ENCODE data around the gene GFOD1. TPM values are rescaled to one million over a fixed set of nuclear protein-coding genes. Genes with fewer than 3 reads are reported as not detected.
A peak's percentile ranks its signal among the peaks of the same experiment; 100 is the strongest.
"Not testable (repeated sequence)": the region's sequence is repeated elsewhere in the genome, so short reads cannot be mapped to it uniquely, and the experiment has no call there.

GFOD1 gene
- total RNA-seq, 1 donor from 2014 or later: 2.8 TPM

DNA sequence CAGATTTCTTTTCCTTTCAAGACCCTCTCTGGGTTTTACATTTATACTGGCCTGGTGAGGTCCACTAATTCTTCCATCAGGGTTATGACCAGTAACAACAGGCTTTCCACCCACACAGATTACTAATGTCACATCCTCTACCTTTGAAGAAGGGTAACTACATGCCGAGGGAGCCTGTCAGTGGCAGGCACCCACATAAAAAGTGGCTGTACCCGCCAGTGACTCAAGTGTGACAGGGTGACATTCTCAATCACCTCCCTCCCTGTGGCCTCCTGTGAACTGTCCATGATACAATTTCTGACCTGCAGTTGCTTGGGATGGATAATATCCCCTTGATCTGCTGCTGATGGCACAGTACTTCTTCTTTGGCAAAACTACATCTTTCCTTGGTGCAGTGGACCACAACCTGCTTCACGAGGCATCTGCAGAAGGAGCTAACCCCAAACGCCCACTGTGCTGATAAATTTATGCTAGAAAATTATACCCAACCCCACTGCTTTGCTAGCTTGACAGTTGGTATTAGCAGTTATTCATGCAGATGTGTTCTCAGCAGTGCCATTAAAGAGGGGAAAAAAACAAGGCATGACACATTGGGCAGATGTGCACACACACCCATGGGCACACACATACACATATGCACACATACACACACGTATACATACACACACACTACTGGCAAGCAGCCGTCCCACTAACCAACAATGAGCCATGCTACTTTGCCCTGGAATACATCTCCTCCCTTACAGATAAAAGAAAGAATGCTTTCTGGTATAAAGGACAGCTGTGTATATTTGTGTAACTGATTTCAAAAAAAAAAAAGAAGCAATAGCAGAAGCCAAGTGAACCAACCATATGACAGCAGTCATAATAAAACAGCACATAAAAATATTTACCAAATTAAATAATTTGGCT is 20.8 kb downstream of the GFOD1 start:
- DNase-seq (ENCODE audit: low read depth): no peak

DNA sequence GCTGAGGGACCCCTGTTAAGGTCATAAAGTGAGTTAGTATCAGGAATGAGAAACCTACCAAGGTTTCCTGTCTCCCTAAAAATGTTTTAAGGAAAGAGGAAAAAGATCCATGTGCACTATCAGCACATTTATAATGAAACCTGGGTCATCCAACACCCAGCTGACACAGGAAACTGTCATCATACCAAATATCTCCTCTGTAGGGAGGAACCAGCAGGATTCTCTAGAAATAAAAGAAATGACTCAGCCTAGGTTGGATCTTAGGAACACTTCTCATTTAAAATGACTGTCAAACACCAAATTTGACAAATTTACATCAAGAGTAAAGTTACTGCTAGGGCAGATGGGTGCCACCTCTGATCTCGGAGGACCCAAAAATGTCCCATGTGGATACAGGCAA is 21.7 kb downstream of the GFOD1 start:
- DNase-seq (ENCODE audit: low read depth): no peak

DNA sequence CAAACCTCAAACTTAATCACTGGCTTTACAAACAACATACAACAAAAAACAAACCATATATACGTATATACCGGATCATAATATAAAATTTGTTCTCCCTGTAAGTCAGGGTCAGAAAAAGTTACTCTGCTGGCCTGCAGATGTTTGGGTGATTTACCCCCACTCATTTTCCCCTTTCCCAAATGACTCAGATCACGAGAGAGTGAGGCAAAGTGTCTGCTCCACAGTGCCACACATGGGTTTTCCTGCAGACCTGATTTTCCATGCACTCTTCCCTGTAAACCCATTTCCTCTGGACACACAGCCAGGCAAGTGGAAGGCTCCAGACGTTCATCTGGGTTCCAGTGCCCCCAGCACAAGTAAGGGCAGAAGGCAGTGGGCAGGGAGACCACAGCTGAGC is 23.5 kb downstream of the GFOD1 start:
- no peak for DNase-seq (ENCODE audit: low read depth)

DNA sequence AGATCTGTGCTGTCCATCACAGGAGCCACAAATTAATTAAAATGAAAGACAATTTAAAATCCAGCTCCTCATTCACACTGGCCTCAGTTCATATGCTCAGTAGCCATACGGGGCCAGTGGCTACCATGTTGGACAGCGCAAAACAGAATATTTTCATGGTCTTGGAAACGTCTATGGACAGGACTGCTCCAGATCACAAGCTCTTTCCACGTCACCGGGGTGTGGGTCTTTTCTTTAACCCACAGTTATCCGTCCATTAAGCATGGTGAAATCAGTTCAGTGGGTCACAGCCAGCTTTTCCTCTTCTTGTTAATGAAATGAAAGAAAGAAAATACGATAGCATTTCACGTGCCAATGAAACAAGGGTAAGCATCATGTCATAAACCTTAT is 24.1 kb downstream of the GFOD1 start:
- no peak for DNase-seq (ENCODE audit: low read depth)

DNA sequence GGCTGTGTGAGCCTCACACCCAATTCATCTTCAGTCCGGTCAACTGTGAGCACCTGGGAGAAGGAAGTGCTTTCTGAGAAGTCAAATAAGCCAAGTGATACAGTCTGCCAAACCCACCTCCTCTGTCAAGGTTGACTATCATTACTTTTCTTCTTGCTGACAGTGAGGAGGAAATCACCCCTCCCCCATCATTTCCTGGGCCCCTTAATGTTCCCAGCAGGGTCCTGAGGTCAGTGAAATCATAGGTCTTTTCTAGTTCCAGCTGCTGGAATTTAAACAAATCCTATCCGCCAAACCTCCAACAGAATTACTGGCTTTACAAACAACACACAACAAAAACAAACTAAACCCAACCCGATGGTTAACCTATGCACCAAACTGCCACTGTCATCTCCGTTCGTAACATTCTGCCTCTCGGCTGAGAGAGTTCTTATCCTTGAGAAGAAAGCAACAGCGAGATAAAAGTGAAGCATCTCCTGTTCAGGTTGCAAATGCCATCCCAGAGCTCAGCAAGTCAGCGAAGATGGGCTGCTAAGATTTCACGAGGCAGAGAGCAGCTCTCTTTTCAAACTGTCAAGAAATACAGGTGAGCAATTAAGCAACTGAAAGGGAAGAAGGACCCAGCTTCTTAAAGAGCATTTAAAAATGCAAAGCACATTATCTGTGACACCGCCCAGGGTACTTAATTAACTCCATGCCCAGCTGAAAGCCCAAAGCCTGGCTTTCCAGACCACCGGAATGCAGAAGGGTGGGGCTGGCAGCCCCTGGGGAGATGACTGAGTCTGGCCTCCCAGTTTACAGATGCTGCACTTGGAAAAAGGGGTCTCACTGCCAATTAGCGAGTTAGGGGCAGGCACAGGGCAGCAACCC is 24.7 kb downstream of the GFOD1 start:
- peak; percentile 65 for DNase-seq (ENCODE audit: low read depth)

DNA sequence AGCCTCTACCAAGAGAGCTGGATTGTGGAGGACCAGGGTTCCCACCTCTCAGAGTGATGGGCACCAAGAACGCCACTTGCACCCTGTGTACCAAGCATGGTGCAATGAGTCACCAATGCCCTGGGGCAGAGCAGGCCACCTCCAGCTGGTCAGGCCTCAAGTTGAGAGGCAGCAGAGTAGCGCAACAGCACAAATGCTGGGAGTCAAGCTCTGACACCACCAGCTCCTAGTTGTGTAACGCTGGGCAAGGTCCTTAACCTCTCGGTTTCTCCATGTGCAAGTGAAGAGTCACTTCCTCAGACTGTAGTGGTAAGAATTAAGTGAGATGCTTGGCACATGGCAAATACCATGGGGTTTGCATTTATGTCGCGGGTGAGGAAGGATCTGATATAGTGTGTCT is 25.6 kb downstream of the GFOD1 start:
- no peak for DNase-seq (ENCODE audit: low read depth)

DNA sequence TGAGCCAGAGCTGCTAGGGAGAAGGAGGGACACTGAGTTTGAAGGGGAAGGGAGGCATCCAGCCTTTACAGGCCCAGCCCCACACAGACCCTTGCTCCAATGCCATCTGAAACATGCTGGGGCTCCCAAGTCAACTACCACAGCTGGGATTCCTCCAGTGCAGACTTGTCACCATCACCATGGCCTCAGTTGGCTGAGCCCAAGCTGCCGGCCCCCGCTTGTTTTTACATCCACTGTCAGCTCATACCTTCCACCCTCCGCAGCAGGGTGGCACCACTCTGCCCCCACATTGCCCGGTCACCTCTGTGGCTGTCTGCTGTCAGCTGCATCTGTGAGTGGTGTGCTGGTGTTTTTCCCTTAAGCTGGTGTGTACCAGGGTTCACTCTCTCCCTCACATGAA is 26.1 kb downstream of the GFOD1 start:
- DNase-seq (ENCODE audit: low read depth): no peak

DNA sequence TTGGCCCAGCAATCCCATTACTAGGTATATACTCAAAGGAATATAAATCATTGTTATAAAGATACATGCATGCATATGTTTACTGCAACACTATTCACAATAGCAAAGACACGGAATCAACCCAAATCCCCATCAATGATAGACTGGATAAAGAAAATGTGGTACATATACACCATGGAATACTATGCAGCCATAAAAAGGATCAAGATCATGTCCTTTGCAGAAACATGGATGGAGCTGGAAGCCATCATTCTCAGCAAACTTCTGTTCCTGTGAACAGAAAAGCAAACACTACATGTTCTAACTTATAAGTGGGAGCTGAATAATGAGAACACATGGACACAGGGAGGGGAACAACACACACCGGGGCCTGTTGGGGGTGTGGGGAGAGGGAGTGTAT is 27.1 kb downstream of the GFOD1 start:
- not testable (repeated sequence) for DNase-seq (ENCODE audit: low read depth)

DNA sequence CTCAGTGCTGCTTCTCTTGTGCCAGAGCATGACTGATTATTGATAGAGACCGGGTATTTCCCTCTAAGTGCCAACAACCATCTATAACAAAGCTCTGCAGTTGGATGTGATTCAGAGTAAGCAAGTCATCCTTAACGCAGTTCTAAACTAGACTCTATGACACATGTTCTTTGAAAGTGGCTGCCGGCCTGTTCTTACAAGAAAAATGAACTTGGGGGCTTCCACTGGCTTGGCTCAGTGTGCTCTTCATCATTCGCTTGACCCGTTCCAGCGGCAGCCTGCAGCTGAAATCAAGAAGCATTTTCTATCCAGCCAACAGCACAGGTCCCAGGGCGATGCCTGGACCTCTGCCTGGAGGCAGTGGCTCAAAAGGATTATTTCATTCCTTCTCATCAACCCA is 29.8 kb downstream of the GFOD1 start:
- no peak for DNase-seq (ENCODE audit: low read depth)

DNA sequence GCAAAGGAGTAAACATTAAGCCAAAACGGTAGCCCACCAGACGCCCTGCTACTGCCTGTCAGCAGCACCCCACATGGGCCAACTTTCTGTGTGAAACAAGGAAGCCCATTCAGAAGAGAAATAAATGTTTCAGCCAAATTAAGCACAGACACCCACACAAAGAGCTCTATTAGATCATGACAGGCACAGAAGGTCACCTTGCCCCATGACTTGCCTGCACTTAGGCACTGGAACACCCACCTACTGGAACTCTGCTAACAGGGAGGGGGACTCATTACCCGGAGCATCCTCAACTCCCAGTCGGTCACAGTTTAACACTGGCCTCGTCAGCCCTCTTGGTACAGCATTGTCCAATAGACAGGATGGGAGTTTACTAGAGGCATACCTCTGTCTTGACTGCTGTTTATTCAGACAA is 31.8 kb downstream of the GFOD1 start:
- DNase-seq (ENCODE audit: low read depth): no peak

DNA sequence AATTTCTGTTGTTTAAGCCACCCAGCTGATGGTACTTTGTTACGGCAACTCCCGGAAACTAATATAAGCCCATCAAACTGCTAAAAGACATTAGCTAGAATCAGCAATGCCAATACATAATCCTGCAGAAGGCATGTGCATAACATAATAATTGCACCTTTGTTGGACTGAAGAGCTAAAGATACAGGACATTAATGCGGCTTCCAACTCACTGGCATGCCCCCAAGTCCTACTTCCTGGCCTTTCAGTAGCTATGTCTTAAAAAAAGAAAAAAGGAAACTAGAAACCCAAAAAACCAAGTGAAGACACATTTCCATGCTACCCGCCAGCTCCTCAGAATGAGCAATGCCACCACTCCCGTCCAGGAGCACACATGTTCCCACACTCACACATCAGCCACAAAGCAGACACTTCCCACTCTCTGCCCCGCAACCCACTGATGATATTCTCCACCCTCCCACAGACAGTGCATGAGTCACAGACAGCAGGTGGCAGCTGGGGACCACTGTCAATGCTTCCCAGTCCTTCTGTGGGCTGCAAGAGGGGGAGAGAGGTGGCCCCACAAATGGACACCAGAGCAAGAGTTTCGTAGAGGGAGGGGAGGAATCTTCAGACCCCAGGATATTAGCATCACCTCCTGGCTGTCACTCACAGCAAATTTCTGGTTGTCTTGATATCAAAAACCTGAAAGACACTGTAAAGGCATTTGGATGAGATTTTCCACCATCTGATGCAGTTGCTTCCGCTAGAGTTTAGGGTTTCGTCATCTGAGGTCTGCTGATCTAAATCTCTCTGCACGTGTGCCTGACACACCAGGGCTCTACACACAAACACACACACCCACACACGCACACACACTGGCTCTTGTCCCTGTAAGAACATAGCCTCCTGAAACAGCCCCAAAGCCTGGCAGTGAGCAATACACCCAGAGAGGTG is 32.8 kb downstream of the GFOD1 start:
- DNase-seq (ENCODE audit: low read depth): peak; percentile 87

DNA sequence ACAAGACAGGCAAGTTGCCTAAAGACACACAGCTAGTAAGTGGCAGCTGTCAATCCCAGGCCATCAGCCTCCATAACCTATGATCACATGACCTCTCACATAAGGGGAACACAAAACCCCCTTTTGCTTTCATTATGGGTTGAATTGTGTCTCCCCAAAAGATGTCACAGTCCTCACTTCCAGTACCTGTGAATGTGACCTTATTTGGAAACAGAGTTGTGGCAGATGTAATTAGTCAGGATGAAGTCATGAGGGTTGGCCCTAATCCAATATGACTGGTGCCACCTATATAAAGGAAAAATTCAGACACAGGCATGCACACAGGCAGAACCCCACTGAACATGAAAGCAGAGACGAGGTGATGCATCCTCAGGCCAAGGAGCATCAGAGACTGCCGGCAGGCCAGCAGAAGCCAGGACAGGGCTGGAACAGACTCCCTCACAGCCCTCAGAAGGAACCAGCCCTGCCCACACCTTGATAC is 33.6 kb downstream of the GFOD1 start:
- no peak for DNase-seq (ENCODE audit: low read depth)

DNA sequence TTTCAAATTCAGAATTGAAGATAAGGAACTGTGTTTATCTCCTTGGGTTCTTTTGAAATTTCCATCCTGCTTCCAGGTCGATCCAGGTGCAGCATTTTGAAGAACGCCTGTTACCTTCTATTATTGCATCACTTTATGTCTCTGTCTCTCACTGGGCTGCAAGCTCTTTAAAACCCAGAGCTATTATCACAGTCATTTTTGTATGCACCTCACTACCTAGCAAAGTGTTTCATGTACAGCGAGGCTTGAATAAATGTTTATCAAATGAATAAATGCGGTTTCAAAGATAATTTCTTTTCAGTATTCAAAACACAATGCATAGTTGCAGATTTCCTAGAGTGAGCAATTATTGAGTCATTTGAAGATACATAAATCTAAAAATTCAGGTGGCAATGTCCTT is 34.2 kb downstream of the GFOD1 start:
- no peak for DNase-seq (ENCODE audit: low read depth)

DNA sequence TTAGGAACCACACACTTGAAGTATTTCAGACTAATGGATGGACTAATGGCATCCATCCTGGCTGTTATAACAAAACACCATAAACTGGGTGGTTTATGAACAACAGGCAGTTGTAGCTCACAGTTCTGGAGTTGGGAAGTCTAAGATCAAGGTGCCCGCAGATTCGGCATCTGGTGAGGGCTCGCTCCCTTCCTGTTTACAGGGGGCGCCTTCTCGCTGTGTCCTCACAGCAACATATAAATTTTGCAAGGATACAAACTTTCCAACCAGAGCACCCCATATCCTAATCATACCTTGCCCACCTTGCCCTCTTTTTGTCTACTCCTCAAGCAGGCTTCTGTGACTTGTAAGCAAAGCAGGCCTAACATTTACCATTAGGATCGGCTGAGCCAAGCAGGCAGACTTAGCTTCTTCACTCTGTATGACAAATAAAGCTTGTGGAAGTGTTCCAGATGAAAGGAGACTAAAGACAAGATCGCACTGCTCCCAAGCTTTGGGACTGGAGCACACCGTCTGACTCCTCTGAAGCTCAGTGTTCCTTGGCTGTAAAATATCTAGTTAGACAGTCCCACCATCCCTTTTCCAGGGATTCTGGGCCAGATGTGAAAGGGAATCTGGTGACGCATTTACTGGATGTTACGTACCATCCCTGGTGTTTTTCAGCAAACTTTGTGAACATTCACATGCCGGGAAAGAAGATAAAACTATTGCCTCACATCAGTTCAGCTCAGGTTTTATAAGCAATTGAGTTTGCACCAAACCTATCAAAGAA is 34.9 kb downstream of the GFOD1 start:
- no peak for DNase-seq (ENCODE audit: low read depth)

DNA sequence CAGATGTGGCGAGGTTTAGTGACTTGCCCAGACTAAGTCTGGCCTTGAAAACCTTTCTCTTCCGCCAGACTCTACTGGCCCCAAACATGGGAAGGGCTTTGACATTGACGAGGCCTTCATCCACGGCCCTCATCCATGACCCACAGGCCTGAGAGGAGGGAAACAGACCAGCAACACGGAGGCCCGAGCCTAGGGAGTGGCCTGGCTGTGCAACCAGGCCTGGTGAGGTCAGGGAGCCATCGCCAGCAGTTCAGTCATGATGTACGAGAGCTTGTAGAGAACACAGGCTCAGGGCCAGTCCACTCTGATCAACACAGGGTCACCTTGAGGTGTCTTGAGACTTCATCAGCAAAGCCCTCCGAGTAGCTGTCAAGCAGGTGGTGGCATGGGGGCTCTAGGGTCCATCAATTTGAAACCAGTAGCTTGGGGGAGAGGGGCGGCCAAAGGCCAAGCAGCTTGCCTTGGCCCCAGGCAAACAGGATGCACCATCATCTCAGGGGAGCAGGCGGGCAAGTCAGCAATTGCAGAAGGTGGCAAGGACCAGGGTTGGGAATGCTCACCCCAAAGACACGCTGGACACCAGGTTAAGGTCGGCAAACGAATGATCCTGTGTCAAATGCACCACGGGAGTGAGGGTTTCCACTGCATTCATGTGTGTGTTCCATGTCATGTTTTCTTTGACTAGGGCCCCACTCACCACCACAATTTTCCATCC is 36.1 kb downstream of the GFOD1 start:
- no peak for DNase-seq (ENCODE audit: low read depth)

DNA sequence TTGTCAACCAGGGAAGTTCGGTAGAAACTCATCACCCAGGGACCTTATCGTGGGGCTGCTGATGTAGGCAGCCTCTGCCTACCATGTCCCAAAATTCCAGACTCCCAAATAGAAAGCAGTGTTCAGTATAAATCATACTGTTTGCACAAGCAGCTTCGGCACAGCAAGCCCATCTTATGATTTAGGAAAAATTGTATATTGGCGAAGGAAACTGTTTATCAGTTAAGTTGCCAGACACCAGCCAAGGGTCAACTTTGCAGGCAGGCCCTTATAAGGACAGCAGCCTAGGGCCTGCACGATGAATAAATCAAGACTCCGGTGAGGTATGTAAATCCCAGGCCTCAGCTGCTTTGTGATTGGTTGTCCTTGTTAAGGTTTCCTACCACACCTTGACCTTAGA is 36.8 kb downstream of the GFOD1 start:
- DNase-seq (ENCODE audit: low read depth): no peak

DNA sequence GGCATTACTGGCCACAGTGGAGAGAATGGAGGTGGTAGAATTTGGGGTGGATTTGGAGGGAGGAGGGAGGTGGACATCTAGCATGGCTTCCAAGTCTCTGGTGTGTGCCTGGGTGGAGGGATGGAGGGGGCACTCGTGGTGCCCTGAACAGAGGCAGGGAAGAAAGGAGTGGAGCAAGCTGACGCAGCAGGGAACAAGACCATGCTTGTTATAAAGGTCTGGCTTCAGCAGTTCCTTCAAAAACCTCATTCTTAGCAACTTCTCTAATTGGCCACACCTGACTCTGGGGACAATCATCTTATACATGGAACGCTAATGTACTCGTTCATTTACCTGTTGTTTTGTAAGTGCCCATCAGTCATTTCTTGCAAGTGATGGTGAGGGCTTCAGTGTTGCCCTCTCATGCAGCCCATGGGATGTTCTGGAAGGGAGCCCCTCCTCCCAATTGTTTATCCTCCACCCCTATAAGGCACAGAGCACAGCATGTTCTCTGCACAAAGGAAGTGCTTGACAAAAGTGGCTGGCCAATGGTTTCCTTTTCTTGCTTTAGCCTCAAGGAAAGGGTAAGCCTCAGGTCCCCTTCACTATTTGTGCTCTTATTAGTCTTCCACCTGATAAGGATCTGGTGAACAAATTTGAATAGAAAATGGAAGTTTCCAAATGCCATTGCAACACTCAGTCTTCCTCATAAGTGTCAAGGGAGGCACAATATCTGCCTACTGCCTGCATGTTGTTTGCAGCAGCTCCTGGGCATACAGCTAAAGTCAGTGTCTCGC is 39.3 kb downstream of the GFOD1 start:
- no peak for DNase-seq (ENCODE audit: low read depth)

DNA sequence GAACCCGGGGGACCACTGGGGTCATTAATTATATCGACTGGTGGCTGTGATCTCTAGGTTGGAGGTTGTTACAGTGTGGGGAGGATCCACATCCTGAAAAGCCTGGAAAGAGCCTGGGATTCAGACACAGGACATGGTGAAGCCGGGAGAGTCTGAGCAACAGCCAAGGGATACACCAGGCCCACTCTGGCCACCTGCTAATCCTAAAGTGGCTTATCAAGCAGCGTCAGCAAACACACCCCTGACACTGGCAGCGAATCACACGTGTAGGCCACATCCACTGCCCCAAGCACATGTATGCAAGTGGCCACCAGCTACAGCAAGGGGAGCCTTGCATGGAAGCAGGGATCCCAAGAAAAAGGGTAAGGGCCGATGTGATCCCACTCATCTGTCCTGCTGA is 41.0 kb downstream of the GFOD1 start:
- no peak for DNase-seq (ENCODE audit: low read depth)

DNA sequence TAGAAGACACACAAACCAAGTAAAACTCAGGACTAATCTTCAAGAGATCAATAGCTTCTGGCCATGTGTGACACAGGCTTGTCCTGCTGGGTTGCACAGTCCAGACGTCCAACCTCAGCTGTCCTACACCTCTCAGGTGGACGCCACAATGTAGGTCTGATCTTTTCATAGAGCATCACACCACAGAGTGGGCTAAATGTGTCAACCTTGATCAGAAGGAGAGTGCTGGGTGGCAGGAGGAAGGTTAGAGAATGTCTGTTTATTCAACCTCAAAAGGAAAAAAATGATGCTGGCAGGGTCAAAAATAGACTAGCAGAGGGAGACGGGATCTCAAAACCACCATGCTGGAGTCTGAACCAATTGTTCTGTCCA is 41.7 kb downstream of the GFOD1 start:
- DNase-seq (ENCODE audit: low read depth): no peak
